GM18499 (cell line): Measurements from ENCODE around the gene KCNV2.

Source experiments
- ATAC-seq: cut with Tn5 transposase; IDR thresholded peaks from one replicate; pipeline ENCODE4 v1.9.1; 2021; ENCODE audit warnings: moderate number of reproducible peaks; ENCODE audit not compliant: insufficient read depth, unreplicated experiment

Gene KCNV2

GRCh38 chr9:2718001-2718697, 839 bp downstream of the KCNV2 start:
- ATAC-seq = no peak

GRCh38 chr9:2718698-2719033, 1.4 kb downstream of the KCNV2 start:
- no peak for ATAC-seq

GRCh38 chr9:2720179-2720654, 2.9 kb downstream of the KCNV2 start:
- ATAC-seq = no peak

GRCh38 chr9:2722715-2723114, 5.4 kb downstream of the KCNV2 start:
- no peak for ATAC-seq

- no peak for ATAC-seq
Measured at GRCh38 chr9:2723376-2724065, 6.2 kb downstream of the KCNV2 start.

GRCh38 chr9:2725126-2725525, 7.8 kb downstream of the KCNV2 start:
- ATAC-seq = no peak

- no peak for ATAC-seq
Measured at GRCh38 chr9:2725898-2726649, 8.8 kb downstream of the KCNV2 start.

GRCh38 chr9:2726650-2727340, 9.5 kb downstream of the KCNV2 start:
- ATAC-seq = no peak

GRCh38 chr9:2727374-2727773, 10.1 kb downstream of the KCNV2 start:
- no peak for ATAC-seq

- peak; percentile 81 for ATAC-seq
Measured at GRCh38 chr9:2727966-2728613, 10.8 kb downstream of the KCNV2 start.

- ATAC-seq = no peak
Measured at GRCh38 chr9:2729003-2729402, 11.7 kb downstream of the KCNV2 start.

- ATAC-seq = no peak
Measured at GRCh38 chr9:2729721-2730120, 12.4 kb downstream of the KCNV2 start.

- ATAC-seq = no peak
Measured at GRCh38 chr9:2730971-2731370, 13.7 kb downstream of the KCNV2 start.

- no peak for ATAC-seq
Measured at GRCh38 chr9:2732492-2732891, 15.2 kb downstream of the KCNV2 start.

GRCh38 chr9:2740616-2741015, 23.3 kb downstream of the KCNV2 start:
- ATAC-seq = no peak

- no peak for ATAC-seq
Measured at GRCh38 chr9:2741441-2742158, 24.3 kb downstream of the KCNV2 start.

GRCh38 chr9:2742214-2742613, 24.9 kb downstream of the KCNV2 start:
- ATAC-seq = no peak

- ATAC-seq = no peak
Measured at GRCh38 chr9:2743937-2744529, 26.7 kb downstream of the KCNV2 start.
